ENCODE measurements around the gene CEP112. TPM values are rescaled to one million over a fixed set of nuclear protein-coding genes. Genes with fewer than 3 reads are reported as not detected.

The CEP112 gene
- total RNA-seq, result 10 to 100 TPM; 15.8 to 50.3 (median 20.2) TPM

- TF ChIP-seq, protein P1, sequence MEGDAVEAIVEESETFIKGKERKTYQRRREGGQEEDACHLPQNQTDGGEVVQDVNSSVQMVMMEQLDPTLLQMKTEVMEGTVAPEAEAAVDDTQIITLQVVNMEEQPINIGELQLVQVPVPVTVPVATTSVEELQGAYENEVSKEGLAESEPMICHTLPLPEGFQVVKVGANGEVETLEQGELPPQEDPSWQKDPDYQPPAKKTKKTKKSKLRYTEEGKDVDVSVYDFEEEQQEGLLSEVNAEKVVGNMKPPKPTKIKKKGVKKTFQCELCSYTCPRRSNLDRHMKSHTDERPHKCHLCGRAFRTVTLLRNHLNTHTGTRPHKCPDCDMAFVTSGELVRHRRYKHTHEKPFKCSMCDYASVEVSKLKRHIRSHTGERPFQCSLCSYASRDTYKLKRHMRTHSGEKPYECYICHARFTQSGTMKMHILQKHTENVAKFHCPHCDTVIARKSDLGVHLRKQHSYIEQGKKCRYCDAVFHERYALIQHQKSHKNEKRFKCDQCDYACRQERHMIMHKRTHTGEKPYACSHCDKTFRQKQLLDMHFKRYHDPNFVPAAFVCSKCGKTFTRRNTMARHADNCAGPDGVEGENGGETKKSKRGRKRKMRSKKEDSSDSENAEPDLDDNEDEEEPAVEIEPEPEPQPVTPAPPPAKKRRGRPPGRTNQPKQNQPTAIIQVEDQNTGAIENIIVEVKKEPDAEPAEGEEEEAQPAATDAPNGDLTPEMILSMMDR (IDR thresholded peaks at IDR 0.05), result no peak
- peak; percentile 60 for DNase-seq (ENCODE audit: low spot score)
- peak; percentile 90 for ATAC-seq (ENCODE audit: low FRiP score)
These were observed at the start of gene CEP112 for GRCh38 chr17:66191593-66192377. Gene CEP112 (minus strand): TSS chr17:66192133.

GRCh38 chr17:66240630-66241029 is 48.7 kb upstream of the CEP112 start:
- TF ChIP-seq, protein P1 (IDR thresholded peaks at IDR 0.05), result no peak
- ATAC-seq (ENCODE audit: low FRiP score), result no peak
- no peak for DNase-seq (ENCODE audit: low spot score)

DNA sequence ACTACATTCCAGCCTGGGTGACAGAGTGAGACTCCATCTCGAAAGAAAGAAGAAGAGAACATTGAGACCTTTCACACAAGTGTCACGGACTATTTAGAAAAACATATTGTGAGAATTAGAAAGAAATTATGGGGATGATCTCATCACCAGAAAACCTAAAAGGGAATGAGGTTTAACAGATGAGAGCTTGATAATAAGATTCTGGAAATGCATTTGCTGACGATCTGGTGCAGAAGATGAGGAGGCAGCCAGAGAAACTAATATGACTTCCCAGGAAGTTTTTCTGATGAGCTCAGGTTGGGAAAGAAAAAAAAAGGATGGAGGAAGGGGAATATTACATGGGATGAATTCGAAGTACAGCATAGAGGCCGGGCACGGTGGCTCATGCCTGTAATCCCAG is 48.1 kb upstream of the CEP112 start:
- TF ChIP-seq, protein P1 (IDR thresholded peaks at IDR 0.05), result no peak
- ATAC-seq (ENCODE audit: low FRiP score), result no peak
- no peak for DNase-seq (ENCODE audit: low spot score)

- TF ChIP-seq, protein P1 (IDR thresholded peaks at IDR 0.05), result no peak
- ATAC-seq (ENCODE audit: low FRiP score), result no peak
- DNase-seq (ENCODE audit: low spot score), result no peak
These were observed 43.6 kb upstream of the CEP112 start for GRCh38 chr17:66235377-66235994.

DNA sequence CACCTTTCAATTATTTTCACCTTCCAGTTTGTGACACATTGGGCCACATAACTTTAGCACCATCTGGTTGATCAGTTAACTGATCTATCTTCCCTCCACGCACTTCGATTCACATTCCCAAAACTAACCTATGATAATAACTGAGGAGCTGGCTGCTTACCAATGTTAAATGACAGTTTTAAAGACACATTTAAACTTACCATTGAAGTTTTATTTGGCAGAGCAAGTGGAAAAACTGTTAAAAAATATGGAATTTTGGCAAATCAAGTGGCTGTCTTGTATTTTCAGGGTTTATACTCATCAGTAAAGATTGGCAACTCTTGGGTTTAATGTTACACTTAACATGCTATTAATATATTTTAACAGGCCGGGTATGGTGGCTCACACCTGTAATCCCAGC is 42.7 kb upstream of the CEP112 start:
- DNase-seq (ENCODE audit: low spot score) (no peak), ATAC-seq (ENCODE audit: low FRiP score) (no peak)
- TF ChIP-seq, protein P1 (IDR thresholded peaks at IDR 0.05), result no peak

DNA sequence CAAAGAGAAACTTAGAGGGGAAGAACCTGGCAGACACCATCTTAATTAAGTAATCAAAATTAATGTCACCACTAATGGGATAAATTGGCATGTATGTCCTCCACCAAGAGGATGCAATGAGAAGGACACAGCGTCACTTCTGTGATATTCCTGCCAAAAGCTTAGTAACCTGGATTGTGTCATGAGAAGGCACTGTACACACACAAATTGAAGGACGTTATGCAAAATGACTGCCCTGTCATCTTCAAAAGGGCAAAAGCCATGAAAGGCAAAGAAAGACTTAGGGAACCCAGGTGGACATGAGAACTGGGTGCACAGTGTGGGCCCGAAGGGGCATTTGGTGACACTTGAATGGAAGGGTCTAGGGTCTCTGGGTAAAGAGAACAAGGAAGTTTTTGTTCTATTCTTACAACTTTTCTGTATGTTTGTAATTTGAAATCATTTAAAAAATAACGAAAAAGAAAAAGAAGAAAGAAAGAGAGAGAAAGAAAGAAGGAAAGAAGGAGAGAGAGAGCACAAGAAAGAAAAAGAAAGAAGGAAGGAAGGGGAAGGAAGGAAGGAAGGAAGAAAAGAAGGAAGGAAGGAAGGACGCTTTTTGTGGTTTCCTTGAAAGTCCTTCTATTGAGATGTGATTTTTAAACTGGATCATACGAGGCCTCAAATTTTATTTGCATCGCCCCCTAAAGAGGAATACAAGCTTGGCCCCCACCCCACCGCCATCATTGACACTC is 41.3 kb upstream of the CEP112 start:
- ATAC-seq (ENCODE audit: low FRiP score) (no peak), DNase-seq (ENCODE audit: low spot score) (no peak)
- TF ChIP-seq, protein P1 (IDR thresholded peaks at IDR 0.05), result no peak
